ENCODE results near the gene VANGL1. TPM values are rescaled to one million over a fixed set of nuclear protein-coding genes. Genes with fewer than 3 reads are reported as not detected.

The VANGL1 gene
- polyA plus RNA-seq, 4 donors, result 14.8 to 16.8 (median 16.4) TPM

DNA sequence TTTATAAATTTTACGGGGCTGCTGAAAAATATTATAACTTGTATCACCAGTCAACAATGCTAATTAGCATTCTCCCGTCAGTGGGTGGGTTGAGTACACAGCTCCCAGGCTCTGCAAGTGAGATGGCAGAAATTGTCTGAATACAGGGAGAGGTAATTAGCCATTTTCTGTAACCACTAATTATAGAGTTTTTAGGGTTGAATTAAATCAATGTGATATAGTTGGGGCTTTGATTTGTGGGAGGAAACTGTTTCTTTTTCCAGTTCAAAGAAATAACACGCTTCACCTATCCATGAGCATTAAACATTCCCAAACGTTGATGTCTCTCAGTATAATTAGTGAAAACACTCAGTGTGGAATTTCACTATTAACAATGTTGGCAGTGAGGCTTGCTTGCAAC, 1.5 kb downstream of the VANGL1 start:
- no peak for DNase-seq (ENCODE audit: low read depth in 4 of 4, low spot score in 3 of 4)

GRCh38 chr1:115643666-115644065, 1.9 kb downstream of the VANGL1 start:
- DNase-seq (ENCODE audit: low read depth in 4 of 4, low spot score in 3 of 4), result no peak

DNA sequence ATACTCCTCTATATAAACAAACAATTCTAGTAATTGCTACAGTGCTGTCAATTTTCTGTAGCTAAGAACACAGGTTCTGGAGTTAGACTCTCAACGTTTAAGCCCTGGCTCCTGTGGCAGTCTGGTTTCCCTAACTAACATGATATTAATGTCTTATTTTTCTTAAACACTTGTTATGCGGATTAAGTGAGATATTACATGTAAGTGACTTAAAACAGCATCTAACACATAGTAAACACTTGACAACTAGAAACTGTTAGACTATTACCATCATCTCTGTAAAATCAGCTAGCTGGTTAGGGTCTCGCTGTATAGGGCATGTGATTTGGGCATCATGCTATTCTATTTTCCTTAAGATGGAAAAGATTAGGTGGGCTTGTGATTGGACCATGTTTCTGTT, 2.3 kb downstream of the VANGL1 start:
- no peak for DNase-seq (ENCODE audit: low read depth in 4 of 4, low spot score in 3 of 4)

- no peak for DNase-seq (ENCODE audit: low read depth in 4 of 4, low spot score in 3 of 4)
Observed at GRCh38 chr1:115647047-115647446, 5.3 kb downstream of the VANGL1 start.

DNA sequence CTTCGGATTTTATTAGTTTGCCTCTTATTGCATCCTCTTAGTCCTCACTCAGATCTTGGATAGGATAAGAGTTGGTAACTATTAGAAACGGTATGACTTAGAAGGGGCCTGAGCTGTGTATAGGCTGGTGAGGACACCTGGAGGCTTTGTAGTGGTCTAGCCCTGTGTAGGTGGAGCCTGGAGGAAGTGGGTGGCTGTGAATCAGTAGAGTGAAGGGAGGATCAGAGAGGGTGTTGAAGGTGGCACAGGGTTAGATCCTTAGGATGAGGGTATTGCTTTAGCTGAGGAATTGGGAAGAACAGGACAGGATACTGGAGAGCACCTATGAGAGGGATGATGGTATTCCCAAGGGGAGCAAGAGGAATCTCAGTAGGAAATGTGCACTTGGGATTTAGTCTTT, 5.7 kb downstream of the VANGL1 start:
- DNase-seq (ENCODE audit: low read depth in 4 of 4, low spot score in 3 of 4), result no peak

DNA sequence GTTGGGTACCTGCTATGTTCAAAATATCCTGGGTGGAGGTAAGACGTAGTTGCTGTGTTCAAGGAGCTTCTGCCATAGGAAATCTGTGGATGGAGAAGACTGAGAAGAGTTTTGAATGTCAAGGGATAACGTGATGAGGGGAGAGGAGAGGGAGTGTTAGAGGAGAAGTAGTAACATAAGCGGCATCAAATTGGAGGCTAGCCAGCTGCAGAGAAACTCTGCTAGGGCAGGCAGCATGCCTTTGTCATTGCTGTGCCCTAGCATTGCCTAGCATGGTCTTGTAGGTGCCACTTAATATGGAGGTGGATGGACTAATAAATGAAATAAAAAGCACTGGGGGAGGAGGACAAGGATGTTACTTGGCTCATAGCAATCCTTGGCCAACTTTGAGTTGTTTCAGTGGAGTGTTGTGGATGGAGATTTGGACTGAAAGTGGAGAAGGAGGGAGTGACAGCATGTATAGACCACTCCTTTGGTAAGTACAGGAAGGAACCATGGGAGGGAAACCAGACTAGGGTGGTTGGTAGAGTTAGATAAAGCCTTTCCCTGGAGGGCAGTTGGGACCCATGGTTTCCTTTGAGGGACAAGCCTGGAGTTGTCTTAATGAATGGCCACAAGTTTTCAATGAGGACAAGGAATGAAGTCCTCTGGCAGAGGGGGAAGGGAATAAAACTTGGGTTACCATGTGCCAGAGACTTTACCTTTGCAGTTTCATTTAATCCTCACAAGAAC, 6.3 kb downstream of the VANGL1 start:
- no peak for DNase-seq (ENCODE audit: low read depth in 4 of 4, low spot score in 3 of 4)

DNA sequence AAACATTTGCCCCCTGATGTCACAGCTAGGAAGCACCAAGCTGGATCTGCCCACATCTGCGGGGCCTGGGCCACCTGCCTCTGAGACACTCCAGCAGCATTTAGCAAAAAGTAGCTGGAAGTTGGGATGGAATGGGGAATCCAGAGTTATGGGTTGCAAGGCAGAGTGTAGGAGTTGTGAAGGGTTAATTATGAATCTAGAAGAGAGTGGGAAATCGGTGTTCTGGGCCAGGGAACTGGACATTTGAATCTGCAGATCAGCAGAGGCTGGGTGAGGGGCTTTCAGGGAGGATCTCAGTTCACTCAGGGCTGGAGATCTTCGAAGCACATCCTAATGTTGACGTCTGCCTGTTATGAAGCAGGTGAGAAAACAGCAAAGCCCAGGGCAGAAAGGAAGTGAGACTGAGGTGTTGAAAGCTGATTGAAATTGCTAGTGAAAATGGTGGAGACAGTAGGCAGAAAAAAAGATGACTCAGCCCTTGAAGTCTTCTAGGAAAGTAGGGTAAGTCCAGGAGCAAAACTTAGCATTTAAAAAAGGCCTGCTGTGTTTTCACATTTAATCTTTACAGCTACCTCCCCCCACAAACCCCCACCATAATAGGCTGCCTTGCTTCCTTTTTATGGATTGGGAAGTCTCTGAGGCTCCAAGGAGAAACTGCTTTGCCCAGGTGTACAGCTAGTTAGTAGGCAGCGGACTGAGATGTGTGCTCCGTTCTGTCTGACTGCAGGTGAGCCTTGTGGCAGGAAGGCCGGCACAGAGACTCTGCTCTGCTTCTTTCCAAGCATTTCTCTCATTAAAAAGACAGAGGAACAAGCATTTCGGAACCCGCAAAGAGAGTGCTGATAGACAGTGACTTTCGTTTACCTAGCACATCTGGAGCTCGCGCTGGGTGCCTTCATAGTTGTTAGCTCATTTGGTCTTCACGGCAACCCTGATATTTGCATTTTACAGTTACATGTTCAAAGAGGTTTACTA, 7.2 kb downstream of the VANGL1 start:
- DNase-seq (ENCODE audit: low read depth in 4 of 4, low spot score in 3 of 4), result no peak

- no peak for DNase-seq (ENCODE audit: low read depth in 4 of 4, low spot score in 3 of 4)
Observed at GRCh38 chr1:115649964-115650363, 8.2 kb downstream of the VANGL1 start.

- no peak for DNase-seq (ENCODE audit: low read depth in 4 of 4, low spot score in 3 of 4)
Observed at GRCh38 chr1:115650961-115651360, 9.2 kb downstream of the VANGL1 start.

- DNase-seq (ENCODE audit: low read depth in 4 of 4, low spot score in 3 of 4), result no peak
Observed at GRCh38 chr1:115651391-115651790, 9.6 kb downstream of the VANGL1 start.

DNA sequence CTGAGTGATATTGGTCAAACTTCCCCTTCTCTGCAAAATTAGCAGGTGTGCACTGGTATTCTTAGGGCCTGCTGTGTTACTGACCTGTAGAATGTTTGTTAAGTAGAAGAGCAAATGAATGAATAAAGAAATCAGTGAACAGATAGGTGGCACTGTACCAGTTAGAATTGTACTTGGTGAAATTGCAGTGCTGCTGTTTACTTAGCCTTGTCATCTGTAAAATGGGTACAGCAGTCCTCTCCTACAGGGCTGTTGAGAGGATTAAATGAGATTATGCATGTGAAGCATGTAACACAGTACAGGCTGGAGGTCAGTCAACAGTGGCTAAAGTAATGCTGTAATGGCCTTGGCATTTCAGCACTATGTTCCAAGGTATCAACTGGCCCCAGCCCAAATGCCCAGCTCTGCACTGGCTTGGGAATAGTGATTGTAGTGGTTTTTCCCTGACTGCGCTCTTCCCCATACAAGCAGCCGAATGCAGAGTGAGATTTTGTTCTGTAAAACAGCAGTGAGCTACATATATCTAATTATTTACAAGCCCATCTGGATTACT, 10.5 kb downstream of the VANGL1 start:
- DNase-seq (ENCODE audit: low read depth in 4 of 4, low spot score in 3 of 4), result no peak

DNA sequence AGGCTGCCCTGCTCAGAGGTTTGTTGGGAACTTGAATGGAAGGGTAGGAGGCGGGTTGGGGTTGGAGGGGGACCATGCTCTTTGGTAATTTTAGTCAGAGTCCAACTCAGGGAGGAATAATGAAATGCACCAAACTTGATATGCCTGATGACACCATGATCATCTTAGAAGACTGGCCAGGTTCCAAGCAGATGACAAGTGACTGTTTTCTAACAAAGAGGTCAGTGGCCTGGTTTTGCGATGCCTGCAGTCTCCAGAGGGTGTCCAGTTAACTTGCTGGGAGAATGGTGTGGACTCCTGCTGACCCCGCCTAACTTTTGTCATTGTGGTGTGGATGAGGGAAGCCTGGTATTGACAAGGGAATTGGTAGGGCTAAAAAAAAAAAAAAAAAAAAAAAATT, 12.4 kb downstream of the VANGL1 start:
- no peak for DNase-seq (ENCODE audit: low read depth in 4 of 4, low spot score in 3 of 4)

- no peak for DNase-seq (ENCODE audit: low read depth in 4 of 4, low spot score in 3 of 4)
Observed at GRCh38 chr1:115654663-115655305, 13.0 kb downstream of the VANGL1 start.

DNA sequence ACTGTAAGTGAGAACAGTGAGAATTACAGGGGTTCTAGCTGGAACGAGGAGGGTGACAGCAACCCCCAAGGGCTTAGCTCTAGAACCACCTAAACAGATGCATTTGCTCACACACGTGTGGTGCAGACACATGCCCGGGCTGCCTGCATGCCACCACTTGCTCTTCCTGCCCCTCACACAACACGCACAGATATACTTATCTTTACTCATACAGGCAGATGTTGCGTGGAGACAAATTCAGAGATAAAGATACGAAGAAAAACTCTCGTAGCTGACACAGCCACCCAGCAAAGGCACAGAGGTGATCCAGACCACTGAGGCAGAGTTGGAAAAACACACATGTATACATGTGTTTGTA, 13.5 kb downstream of the VANGL1 start:
- DNase-seq (ENCODE audit: low read depth in 4 of 4, low spot score in 3 of 4), result no peak

DNA sequence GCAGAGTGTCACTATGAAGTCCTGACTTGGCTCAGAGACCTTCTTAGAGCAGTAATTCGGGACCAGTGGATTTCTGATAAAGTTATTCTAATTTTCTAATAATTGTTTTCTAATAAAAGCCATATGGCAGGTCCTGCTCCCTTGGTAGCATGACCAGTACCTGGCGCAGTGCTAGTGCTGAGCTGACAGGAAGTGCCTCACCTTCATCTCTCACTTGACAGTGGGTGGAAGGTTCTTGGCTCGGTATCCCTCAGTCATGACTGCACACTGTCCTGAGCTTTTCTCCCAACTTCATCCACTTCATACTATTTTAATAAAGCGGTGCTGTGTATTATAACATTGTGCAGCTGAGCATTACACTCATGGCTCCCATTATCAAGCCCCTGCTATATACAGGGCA, 14.1 kb downstream of the VANGL1 start:
- no peak for DNase-seq (ENCODE audit: low read depth in 4 of 4, low spot score in 3 of 4)

GRCh38 chr1:115656461-115657077, 14.8 kb downstream of the VANGL1 start:
- no peak for DNase-seq (ENCODE audit: low read depth in 4 of 4, low spot score in 3 of 4)

GRCh38 chr1:115658646-115659045, 16.9 kb downstream of the VANGL1 start:
- no peak for DNase-seq (ENCODE audit: low read depth in 4 of 4, low spot score in 3 of 4)

GRCh38 chr1:115660151-115660550, 18.4 kb downstream of the VANGL1 start:
- DNase-seq (ENCODE audit: low read depth in 4 of 4, low spot score in 3 of 4), result no peak

DNA sequence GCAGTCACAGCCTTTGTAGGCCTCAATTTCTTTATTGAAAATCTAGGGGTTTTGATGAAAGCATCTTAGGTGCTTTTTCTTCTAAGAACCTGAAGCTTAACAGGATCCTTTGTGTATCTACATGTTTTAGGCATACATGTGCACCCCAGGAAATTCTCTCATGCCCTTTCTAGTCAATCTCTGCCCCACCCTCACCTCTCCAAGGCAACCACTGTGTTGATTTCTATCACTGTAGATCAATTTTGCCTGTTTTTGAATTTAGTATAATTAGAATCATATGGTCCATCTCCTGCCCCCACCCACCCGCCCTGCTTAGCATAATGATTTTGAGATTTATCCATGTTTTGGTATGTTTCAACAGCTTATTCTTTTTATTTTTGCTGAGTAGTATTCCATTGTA, 19.4 kb downstream of the VANGL1 start:
- DNase-seq (ENCODE audit: low read depth in 4 of 4, low spot score in 3 of 4), result no peak

DNA sequence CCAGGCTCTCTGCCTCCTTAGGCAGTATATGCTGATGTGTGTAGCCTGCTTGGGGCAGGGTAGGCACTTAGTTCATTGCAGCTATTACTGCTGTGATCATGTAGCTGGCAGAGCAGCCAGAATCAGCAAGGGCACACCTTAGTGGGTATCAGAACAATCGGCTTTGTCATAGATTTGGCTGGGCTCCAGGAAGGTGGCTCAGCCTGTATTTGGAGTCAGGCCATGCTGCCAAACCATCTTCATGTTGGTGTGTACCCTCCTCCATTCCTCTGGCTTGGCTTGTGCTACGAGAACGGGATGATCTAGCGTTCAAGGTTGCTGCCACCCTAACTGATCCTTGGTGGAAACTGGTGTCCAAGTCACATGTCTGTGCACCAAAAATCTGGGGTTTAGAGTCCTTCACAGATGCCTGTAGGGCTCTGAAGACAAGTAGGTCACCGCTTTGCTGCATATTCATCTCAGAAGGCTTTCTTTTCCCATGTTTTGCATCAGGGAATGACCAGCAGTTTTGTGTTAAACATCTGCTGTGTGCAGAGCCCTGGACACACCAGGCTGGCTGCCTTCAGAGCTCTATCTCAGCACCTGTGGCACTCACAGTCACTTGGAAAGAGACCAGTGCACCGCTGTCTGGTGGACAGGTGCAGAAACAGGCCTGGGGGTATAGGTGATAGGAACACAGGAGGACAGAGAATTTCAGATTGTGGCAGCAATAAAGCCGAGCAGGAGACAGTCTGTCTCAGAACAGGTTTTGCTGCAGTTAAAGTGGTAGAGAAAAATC, 23.7 kb downstream of the VANGL1 start:
- no peak for DNase-seq (ENCODE audit: low read depth in 4 of 4, low spot score in 3 of 4)

Measured in right renal pelvis (tissue), 4 donors.